H54 (cell line): ENCODE measurements around the gene NOP9.
"Not testable (repeated sequence)": the region's sequence is repeated elsewhere in the genome, so short reads cannot be mapped to it uniquely, and the experiment has no call there.

Experiments
- DNase-seq: peaks from one replicate; pipeline ENCODE4 v3.0.0; 2011; ENCODE audit warnings: low spot score, mixed read lengths; ENCODE audit not compliant: insufficient read length
- FAIRE-seq: peaks from 3 replicates; lab custom pipeline; 2011; peaks lifted over from hg19 to GRCh38; lab: Jason Lieb, UNC
- POLR2A ChIP-seq: IDR thresholded peaks from 2 replicates; pipeline ENCODE4 v1.6.1; 2011; ENCODE audit warnings: low read depth, mild to moderate bottlenecking, low read length

The NOP9 gene

DNA sequence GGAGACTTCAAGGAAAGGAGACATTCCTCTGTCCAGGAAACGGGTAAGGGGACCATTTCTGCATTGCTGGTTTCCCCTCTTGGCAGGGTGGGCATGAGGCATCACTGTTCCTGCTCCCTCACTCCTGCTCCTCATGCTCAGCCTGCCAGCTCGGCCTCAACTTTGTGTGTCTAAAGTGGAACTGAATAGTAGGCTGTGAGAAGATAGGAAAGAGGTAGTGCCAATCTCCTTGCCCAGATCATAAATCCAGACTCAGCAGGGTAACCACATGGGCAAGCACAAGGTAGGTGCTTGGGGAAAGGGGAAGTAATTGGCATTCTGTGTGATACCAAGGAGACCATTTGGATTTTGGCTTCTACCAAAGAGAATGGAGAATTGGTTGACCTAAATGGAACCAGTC is 14.3 kb downstream of the NOP9 start:
- TF ChIP-seq POLR2A, result no peak
- DNase-seq (no peak), FAIRE-seq (no peak)

DNA sequence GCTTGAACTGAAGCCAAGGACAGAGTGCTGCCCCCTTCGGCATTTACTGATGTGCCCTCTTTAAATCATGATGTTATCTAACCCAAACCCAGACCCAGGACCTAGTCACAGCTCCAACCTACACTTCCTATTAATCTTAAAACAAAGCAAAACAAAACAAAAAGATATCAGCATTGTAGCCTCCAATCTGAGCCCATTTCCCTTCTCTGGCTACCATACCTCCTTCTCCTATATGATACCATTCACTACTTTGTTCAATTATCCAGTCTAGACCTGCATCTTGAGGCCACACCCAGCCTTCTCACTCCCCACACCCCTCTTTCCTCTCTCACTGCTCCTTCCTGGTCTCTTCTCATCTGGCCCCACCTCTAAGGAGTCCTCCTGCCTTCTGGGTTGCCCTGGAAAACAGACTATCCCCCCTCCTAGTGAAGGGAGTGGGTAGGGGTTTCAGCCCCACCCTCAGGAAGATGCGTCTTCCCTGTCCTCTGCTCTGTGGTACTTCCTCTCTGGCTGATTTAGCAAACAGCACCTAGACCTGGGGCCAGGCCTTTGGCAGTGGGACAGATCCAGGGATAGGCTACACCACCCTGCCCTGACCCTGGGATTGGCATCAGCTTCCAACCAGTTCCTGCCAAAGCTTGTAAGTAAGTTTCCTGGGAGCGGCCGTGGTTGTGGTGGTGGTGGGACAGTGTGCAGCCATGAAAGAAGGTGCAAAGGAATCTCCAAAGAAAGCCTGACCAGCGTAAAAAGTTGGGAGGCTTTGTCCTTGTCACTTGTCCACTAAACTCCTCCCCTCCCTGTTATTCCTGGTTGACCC is 14.9 kb downstream of the NOP9 start:
- no peak for DNase-seq
- no peak for FAIRE-seq
- TF ChIP-seq POLR2A, result no peak

DNA sequence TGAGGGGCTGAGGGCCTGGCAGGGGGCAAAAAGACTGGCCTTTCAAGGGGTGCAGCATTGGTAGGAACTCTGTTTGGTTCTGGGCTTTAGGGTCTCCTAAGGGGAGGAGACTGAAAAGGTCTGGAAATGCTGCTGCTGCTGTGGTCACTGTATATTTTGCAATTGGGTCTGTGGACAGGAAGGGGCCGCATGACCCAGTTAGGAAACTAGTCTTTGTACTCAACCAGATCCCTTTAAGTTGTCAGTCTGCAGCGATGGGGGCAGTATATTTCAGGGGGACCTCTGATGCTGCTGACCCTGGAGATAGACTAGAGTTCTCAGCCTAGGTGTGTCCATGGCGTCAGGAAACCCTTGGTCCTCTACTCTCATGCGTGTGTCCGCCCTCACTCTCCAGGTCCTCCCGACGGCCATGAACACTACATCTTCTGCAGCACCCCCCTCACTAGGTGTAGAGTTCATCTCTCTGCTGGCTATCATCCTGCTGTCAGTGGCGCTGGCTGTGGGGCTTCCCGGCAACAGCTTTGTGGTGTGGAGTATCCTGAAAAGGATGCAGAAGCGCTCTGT is 15.7 kb downstream of the NOP9 start:
- FAIRE-seq (no peak), DNase-seq (no peak)
- no peak for TF ChIP-seq POLR2A

DNA sequence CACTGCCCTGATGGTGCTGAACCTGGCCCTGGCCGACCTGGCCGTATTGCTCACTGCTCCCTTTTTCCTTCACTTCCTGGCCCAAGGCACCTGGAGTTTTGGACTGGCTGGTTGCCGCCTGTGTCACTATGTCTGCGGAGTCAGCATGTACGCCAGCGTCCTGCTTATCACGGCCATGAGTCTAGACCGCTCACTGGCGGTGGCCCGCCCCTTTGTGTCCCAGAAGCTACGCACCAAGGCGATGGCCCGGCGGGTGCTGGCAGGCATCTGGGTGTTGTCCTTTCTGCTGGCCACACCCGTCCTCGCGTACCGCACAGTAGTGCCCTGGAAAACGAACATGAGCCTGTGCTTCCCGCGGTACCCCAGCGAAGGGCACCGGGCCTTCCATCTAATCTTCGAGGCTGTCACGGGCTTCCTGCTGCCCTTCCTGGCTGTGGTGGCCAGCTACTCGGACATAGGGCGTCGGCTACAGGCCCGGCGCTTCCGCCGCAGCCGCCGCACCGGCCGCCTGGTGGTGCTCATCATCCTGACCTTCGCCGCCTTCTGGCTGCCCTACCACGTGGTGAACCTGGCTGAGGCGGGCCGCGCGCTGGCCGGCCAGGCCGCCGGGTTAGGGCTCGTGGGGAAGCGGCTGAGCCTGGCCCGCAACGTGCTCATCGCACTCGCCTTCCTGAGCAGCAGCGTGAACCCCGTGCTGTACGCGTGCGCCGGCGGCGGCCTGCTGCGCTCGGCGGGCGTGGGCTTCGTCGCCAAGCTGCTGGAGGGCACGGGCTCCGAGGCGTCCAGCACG is 16.4 kb downstream of the NOP9 start:
- FAIRE-seq (no peak), DNase-seq (no peak)
- TF ChIP-seq POLR2A, result no peak

DNA sequence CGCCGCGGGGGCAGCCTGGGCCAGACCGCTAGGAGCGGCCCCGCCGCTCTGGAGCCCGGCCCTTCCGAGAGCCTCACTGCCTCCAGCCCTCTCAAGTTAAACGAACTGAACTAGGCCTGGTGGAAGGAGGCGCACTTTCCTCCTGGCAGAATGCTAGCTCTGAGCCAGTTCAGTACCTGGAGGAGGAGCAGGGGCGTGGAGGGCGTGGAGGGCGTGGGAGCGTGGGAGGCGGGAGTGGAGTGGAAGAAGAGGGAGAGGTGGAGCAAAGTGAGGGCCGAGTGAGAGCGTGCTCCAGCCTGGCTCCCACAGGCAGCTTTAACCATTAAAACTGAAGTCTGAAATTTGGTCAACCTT is 16.9 kb downstream of the NOP9 start:
- DNase-seq (no peak), FAIRE-seq (no peak)
- TF ChIP-seq POLR2A, result no peak

DNA sequence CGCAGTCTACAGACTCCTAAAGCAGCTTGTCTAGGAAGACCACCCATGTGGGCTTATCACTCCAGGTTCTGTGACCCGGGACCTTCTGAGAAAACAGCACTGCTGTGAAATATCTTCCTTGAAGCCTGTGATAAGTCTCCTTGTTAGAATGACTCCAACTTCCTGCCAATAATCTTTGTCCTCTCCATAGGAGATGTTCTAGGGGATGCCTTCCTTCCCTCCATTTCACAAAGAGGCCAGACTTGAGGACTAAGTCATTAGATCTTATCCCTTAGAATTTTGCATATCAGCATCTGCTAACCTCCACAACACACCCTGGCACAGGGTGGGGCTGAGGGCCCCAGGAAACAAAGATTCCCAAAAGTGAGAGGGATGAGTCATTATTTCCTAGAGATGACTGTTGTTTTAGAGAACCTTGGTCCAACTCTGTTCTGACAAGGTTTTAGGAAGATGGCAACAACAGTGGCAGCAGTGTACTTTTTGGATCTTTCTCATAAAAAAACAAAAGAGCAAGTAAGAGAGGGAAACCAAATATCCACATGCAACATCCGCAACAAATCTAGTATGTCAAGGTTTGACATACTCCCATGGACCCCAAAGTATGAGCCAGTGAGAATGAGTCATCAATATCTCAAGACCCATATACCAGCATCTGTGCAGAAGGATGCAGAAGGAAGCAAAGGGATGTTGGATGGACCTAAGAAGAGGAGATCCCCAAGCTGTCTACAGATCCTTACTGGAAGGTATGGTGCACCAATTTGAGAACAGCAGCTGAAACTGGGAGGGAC is 17.7 kb downstream of the NOP9 start:
- DNase-seq, result peak; percentile 64
- FAIRE-seq, result no peak

DNA sequence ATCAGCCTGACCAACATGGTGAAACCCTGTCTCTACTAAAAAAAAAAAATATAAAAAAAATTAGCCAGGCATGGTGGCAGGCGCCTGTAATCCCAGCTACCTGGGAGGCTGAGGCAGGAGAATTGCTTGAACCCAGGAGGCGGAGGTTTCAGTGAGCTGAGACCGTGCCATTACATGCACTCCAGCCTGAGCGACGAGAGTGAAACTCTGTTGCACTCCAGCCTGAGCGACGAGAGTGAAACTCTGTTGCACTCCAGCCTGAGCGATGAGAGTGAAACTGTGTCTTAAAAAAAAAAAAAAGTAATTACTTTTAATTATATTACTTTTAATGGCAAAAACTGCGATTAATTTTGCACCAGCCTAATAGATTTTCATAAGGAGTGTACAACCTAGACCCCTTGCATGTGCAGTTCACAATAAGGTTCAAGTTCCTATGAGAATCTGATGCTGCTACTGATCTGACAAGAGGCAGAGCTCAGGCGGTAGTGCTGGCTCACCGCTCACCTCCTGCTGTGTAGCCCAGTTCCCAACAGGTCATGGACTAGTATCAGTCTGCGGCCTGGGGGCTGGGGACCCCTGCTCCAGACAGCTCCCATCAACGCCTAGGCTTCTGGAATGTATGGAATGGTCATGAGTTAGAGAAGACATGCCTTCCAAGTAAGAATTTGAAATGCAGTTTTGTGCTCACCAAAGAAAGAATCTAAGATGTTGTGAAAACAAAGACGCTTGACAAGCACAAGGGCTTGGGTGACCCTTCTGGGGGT is 21.7 kb downstream of the NOP9 start:
- DNase-seq (no peak), FAIRE-seq (no peak)
- no peak for TF ChIP-seq POLR2A

More for the DNA sequence above, 17.7 kb downstream of the NOP9 start:
- TF ChIP-seq POLR2A, result no peak

DNA sequence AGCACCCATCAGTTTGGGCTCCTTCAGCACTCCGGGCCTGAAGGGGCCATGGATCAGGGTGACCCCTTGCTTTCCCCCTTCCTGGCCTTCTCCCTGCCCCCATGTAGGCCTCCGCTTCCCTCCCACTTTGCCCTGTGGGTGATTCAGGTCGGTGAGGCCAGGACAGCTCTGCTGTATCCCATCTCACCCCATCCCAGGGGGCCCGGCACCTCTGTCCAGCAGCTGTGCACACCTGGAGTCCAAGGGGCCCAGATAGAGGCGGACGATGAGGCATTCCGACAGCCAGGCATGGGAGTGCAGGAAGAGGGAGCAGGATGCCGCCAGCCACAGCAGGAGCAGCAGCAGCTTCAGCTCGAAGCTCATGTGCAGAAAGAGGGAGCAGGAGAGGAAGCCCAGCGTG is 23.0 kb downstream of the NOP9 start:
- no peak for TF ChIP-seq POLR2A
- FAIRE-seq, result no peak
- no peak for DNase-seq

DNA sequence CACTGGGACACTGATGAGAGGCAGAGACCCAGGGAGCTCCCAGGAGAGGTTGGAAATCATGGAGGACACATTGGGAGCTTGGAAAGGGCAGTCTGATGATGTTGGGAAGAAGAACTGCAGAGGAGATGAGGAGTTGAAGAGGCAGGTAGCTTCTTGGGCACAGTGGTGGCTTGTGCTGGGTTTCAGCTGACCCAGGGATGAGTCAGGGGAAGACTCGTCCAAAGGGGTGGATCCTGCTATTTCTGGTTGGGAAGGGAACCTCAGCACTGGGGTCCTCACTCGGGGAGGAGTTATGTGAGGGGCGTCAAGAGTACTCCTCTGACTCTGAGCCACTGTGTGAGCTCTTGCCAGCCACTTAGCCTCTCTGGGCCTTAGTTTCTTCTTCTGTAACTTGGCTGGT is 23.7 kb downstream of the NOP9 start:
- no peak for DNase-seq
- no peak for TF ChIP-seq POLR2A
- FAIRE-seq, result no peak

DNA sequence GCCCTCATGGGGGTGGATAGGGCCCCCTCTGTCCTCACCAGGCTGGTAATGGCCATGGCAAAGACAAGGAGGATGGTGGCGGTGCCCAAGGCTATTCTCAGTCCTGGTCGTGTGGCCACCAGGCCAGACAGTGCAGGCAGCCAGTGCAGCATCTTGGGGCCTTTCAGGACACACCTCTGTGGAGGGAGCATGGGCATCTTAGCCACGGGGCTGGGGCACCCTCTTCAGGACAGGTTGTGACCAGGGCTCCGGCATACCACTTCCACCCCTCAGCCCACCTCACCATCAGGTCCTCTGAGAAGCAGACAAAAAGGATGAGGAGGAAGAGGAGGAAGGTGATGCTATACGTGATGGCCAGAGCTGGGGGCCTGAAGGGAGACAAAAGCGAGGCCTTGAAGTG is 24.4 kb downstream of the NOP9 start:
- FAIRE-seq (no peak), DNase-seq (no peak)
- TF ChIP-seq POLR2A, result no peak

DNA sequence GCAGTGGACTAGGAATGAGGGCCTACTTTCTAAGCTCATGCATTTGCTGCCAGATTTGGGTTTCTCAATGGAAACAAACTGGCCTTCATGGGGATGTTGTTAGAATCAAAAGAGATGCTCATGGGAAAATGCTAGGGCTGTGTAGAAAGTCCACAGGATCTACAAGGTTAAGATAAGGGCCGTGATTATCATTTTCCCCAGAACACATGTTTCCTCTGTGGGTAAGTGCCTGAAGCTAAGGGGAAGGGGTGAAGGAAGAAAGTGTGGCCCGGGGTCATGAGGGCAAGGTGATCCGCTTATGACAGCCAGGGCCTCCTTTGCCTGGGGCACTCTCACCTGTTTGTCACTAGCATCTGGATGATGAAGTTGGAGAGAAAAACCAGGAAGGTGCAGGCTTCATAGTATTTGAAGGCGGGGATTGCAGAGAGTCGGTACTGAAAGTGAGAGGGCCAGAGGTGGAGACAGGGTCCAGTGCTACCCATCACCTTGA is 25.4 kb downstream of the NOP9 start:
- FAIRE-seq, result no peak
- DNase-seq, result no peak
- TF ChIP-seq POLR2A, result no peak

DNA sequence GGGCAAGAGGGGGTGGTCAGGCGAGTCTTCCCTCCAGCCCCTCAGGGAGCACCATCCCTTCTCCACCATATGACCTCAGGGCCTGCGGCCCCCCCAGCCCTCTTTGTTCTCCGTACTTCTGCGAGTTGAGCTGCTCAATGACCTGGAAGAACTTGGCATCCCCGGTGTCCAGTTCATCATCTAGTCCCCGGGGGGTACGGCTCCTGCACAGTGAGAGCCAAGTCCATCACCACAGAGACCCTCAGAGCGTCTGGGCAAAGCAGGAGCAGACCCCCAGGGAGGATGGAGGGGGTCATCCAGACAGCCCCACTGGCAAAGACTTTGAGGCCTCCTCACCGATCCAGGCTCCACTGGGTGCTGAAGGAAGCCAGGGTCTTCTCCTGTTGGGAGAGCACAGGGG is 26.3 kb downstream of the NOP9 start:
- DNase-seq, result no peak
- no peak for FAIRE-seq
- TF ChIP-seq POLR2A, result no peak

DNA sequence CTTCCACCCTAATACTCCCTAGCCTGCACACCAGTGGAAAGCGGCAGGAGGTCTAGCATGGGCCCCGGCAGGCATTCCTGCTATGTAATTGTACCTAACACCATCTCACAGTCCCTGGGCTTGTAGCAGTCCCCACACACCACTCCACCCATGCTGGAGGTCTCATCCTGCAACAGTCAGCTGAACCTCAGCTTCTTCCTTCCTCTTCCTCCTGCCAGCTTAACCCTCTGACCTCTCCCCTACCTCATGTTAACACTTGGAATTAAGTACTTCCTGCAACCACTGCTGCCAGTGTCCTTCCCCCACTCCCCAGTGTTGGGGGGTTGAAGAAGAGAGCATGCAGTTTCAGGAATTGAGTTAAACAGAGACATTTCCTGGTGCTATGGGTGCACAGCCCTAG is 27.7 kb downstream of the NOP9 start:
- TF ChIP-seq POLR2A, result no peak
- FAIRE-seq, result no peak
- no peak for DNase-seq

DNA sequence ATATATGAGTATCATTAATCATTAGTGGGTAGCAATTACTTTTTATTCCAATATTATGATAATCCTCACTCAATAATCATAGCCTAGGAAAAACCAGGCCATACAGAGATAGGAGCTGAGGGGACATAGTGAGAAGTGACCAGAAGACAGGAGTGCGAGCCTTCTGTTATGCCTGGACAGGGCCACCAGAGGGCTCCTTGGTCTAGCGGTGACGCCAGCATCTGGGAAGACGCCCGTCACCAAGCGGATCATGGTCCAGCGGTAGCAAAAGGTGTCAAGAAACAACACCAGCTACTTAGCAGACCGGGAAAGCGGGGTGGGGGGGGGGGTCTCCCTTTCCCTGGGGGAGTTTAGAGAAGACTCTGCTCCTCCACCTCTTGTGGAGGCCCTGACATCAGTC is 28.3 kb downstream of the NOP9 start:
- not testable (repeated sequence) for DNase-seq, FAIRE-seq
